Spleen (tissue), 7 donors: ENCODE measurements around the gene STK36.
A peak's percentile ranks its signal among the peaks of the same experiment; 100 is the strongest.

Experiments used
- CTCF ChIP-seq, 11 experiments: fragments of 200-600 bp in 7 of 11; fragments of 450-650 bp in 4 of 11; sonication (generic) in 4 of 11; IDR thresholded peaks in 8 of 11; conservative IDR thresholded peaks in 3 of 11; 1 replicate in 7 of 11; 2 replicates in 4 of 11; pipeline versions ENCODE4 v1.4.0 to v1.8.0; 2016 to 2021; ENCODE audit warnings: antibody characterized with exemption in 11 of 11, inconsistent platforms in 4 of 11, mild to moderate bottlenecking in 1 of 11
- POLR2A ChIP-seq, 3 donors: fragments of 450-650 bp; IDR thresholded peaks; one replicate each; pipeline ENCODE4 v1.5.1; 2017; ENCODE audit warnings: antibody characterized with exemption in 3 of 3, mild to moderate bottlenecking in 1 of 3
- POLR2AphosphoS5 ChIP-seq, 3 donors: sonication (generic); formaldehyde crosslinking; IDR thresholded peaks; one replicate each; pipeline ENCODE4 v1.5.1; 2017; ENCODE audit warnings: antibody characterized with exemption in 3 of 3
- donor health status: DM: no; HTN: no; CAD: no; lungs with moderate emphysema.
- donor health status: DM: no; HTN: no; CAD: no.
- donor health status: DM: no; HTN: no; CAD: no.

- TF ChIP-seq POLR2AphosphoS5 (IDR thresholded peaks at IDR 0.05) (peak in 1 of 3 donors; percentile 7), CTCF (IDR thresholded peaks at IDR 0.05 in 8 of 11, conservative IDR thresholded peaks at IDR 0.05 in 3 of 11) (no peak), POLR2A (IDR thresholded peaks at IDR 0.05) (no peak)
These were observed 28.1 kb upstream of the STK36 start for GRCh38 chr2:218643751-218644310.
